WTC11 (cell line): ENCODE data around the gene DCTN1.

Experiments
- CTCF ChIP-seq: fragments of 200-600 bp; IDR thresholded peaks from 2 replicates; pipeline ENCODE4 v1.8.0; 2022; ENCODE audit warnings: antibody characterized with exemption
- E2F5 ChIP-seq: sonication (generic); formaldehyde crosslinking; IDR thresholded peaks from 2 replicates; pipeline ENCODE4 v1.8.1; 2022; ENCODE audit warnings: mild to moderate bottlenecking, moderate library complexity, missing genetic modification reagents
- ETV6 ChIP-seq: sonication (generic); formaldehyde crosslinking; IDR thresholded peaks from 2 replicates; pipeline ENCODE4 v1.8.1; 2022; ENCODE audit warnings: mild to moderate bottlenecking, missing genetic modification reagents
- NFYB ChIP-seq: sonication (generic); formaldehyde crosslinking; conservative IDR thresholded peaks from 2 replicates; pipeline ENCODE4 v1.8.0; 2022; ENCODE audit warnings: low read depth, missing genetic modification reagents
- NR2C2 ChIP-seq: sonication (generic); formaldehyde crosslinking; IDR thresholded peaks from 2 replicates; pipeline ENCODE4 v1.8.0; 2022; ENCODE audit warnings: mild to moderate bottlenecking, missing genetic modification reagents
- USF1 ChIP-seq: sonication (generic); formaldehyde crosslinking; IDR thresholded peaks from 2 replicates; pipeline ENCODE4 v1.8.0; 2022; ENCODE audit warnings: mild to moderate bottlenecking, missing genetic modification reagents

- TF ChIP-seq USF1 = no peak
- TF ChIP-seq ETV6 (CRISPR knock-in tag) = no peak
- no peak for TF ChIP-seq CTCF
- no peak for TF ChIP-seq E2F5 (CRISPR knock-in tag)
- TF ChIP-seq NR2C2 (CRISPR knock-in tag) = no peak
- no peak for TF ChIP-seq NFYB (CRISPR knock-in tag)
Observed at GRCh38 chr2:74366036-74366435, 14.1 kb downstream of the DCTN1 start.
